Placental pericyte (primary cell): ENCODE results near the gene GRAP. TPM values are rescaled to one million over a fixed set of nuclear protein-coding genes. Genes with fewer than 3 reads are reported as not detected.

Experiments
- small RNA-seq: library from RNA; depleted of rRNA; stranded (forward); fragments of <200 nt; gene quantifications from one replicate; pipeline ENCODE3, GENCODE V24; 2012; ENCODE audit warnings: low replicate concordance
- total RNA-seq: library from RNA; depleted of rRNA; stranded (reverse); fragments of >200 nt; gene quantifications from 2 replicates; pipeline ENCODE4 v1.2.3, GENCODE V29; 2012

The GRAP gene
- total RNA-seq, result under 0.01 TPM in 1 of 2 replicates, not detected in the other

DNA sequence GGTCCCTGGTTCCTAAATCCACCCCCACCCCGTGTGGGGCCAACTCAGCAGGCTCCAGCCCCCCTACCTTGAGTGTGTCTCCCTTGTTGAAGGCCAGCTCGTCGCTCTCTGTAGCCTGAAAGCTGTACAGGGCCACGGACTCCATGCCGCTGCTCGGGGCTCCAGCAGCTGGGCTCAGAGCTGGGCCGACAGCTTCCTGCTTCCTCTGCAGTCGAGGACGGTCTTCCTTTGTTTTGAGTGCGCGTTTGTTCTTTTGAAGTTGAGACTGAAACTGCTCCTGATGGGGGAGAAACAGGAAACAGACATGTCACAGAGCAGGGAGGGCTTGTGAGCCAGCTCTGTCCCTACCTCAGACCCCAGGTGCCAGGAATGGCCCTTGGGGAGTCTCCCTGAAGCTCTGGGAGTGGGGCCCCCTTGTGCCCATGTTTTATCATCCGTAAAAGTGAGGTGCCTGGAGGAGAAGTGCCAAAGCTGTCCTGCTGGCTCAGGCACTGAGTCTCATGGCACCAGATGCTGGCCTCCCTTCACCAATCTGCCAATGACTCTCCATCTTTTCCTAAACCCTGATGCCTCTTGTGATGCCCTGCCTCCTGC, at the start of gene GRAP:
GRAP (minus strand) TSS at position 176 of the 594 bp plus-strand sequence; CDS start at position 145, 31 bp downstream.

DNA sequence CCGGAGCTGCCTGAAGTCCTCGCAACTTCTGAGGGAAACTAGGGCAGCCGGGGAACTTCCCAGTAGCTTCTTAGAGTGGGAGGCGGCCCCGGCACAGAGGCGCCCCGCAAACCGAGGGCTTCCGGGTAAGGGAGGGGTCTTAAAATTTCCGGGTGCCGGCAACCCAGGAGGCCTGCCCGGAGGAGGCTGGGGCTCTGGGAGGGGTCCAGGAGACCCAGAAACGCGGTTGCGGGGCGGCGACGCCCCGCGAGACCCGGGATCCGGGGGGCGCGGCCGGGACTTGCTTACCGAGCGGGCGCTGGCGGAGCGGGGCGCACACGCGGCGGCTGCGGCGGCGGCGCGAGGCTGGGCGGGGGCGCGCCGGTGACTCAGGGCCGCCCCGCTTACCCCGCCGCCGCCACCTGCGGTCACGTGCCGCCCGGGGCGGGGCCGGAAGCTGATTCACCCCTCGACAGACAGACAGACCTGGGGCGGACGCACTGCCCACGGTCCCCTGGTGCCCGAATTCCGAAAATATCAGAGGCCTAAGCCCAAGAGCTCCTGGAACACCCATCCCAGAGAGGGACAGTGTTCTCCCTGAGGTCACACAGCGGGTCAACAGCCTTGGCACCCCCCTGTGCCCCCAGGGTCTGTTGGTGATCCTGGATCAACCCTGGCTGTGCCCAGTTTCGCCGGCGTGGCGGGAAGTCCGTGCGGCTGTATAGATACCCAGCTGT, 42.2 kb downstream of the GRAP start, which contains the start of gene FAM83G:
FAM83G (minus strand) TSS at position 344 of the 716 bp plus-strand sequence. CDS start 723 bp downstream, outside the sequence.

Small RNAs within 50 kb of the gene (small RNA-seq; reads per million reads assigned to genes)
- gene AC090286.3, result not detected

Other genes starting within 250 kb of the GRAP start
- 29.8 and 45.4 TPM in 2 replicates for gene PRPSAP2, start 188.8 kb downstream of the GRAP start, total RNA-seq
- not detected in 2 replicates for gene SLC5A10, start 94.8 kb downstream of the GRAP start, total RNA-seq
- gene FAM83G, start 42.2 kb downstream of the GRAP start, total RNA-seq, result 25.6 and 28.5 TPM in 2 replicates
- gene GRAPL, start 80.6 kb upstream of the GRAP start, total RNA-seq, result 0.14 TPM in 1 of 2 replicates, not detected in the other
- gene EPN2, start 190.4 kb upstream of the GRAP start, total RNA-seq, result 19.3 and 44.0 TPM in 2 replicates